IPS DF 19.7 (cell line): ENCODE data around the gene FCHSD2.
"Not testable (repeated sequence)": the region's sequence is repeated elsewhere in the genome, so short reads cannot be mapped to it uniquely, and the experiment has no call there.

Source experiments
- DNase-seq: peaks from one replicate; pipeline ENCODE4 v3.0.0-alpha.2; 2013; ENCODE audit warnings: low read depth, low spot score

FCHSD2 gene

GRCh38 chr11:72842126-72842525 lies 300.0 kb downstream of the FCHSD2 start:
- DNase-seq: no peak

DNA sequence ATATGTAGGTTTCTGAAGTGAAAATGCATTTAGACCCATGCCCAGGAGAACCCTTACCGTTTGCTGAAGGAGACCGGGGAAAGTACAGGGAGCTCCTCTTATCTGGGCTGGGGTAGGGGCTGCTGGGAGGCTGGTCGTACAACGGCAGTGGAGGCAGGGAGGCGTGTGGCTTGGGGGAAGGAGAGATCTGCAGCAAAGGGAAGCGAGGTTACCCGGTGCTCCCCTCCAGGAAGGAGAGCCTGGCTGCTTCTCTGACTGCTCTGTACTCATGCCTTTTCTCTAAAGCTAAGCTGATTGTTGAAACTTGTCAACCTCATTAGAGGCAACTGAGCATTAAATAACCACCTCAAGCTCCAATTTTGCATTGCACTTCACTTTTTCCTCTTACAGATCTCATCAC lies 300.7 kb downstream of the FCHSD2 start:
- DNase-seq: no peak

- DNase-seq: no peak
Observed at GRCh38 chr11:72840780-72841179, 301.3 kb downstream of the FCHSD2 start.

- no peak for DNase-seq
Observed at GRCh38 chr11:72838691-72839305, 303.3 kb downstream of the FCHSD2 start.

GRCh38 chr11:72836111-72836510 lies 306.0 kb downstream of the FCHSD2 start:
- no peak for DNase-seq

DNA sequence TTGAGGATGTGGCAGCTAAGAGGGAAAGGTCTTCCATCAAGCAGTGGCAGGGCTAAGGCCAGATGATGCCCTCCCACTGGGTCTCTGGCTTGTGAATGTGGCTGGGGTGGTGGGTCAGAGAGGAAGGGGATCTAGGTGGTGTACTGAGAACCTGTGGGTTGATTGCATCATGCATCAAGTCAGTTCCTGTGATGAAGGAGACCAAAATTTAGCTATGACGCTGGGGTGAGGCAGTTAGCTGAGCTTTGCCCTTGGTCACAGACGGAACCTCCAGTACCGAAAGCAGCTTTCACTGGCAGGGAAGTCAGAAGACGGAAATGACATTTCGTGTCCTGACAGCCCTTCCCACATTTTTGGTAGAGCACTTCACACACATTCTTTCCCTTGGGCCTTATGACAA lies 307.2 kb downstream of the FCHSD2 start:
- DNase-seq: no peak

- no peak for DNase-seq
Observed at GRCh38 chr11:72833811-72834493, 308.2 kb downstream of the FCHSD2 start.

DNA sequence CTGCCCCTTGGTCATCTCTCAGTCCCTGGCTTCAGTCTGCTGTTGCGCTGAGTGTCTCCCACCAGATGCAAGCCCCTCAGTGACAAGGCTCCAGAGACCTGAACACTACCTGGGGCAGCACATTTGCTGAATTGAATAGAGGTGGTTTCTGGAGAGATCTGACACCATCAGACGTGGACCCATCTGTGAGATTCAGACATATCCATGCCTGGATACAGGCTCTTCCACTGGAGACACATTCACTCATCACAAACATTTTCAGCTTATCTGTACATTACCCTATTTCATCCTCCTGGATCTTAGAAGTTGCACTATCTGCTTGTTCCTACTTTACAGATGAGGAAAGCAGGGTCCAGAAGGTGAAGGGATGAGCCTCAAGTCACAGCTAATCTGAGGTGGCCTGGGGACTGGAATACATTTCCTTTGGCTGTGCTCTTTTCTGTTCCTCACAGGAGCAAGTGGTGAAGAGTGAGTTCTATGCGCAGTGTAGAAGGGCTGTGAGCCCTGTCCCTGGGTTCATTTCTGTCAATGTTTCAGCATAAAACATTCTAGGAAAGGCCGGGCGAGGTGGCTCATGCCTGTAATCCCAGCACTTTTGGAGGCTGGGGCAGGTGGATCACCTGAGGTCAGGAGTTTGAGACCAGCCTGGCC lies 308.9 kb downstream of the FCHSD2 start:
- DNase-seq: no peak

DNA sequence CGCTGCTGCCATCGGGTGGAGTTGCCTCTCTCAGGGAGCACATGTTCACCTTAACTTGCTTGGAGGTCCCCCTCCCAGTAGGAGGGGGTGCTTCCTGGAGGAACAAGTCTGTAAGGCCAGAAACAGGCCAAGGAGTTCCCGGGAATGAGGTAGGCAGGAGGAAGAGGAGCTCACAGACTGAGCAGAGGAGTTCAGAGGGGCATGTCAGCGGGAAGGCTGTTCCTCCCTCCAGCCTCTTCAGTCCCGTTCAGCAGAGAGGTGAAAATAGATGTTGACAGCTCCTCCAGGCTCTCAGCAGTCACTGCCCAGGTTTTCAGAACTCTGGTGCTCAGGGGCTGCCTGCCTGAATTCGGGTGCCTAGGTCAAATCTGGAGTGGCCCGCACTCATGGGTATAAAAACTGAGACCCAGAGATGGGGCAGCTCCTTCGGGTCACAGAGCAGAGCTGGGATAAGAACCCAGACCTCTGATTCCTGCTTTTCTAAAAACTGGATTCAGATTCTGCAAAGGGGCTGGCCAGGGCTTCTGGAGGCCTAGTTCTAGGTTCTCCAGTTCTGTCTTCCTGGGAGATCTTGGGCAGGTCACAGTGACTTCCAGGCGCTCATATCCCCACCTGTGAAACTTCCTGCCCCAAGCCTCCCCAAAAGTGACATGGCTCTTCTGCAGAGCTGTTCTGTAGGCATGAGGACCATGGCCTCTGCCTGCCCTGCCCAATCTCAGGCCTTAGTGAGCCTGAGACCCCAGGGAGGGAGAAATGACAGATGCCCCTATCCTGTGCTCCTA lies 309.6 kb downstream of the FCHSD2 start:
- no peak for DNase-seq

GRCh38 chr11:72831521-72832300 lies 310.4 kb downstream of the FCHSD2 start:
- no peak for DNase-seq

- DNase-seq: no peak
Observed at GRCh38 chr11:72829884-72830533, 312.1 kb downstream of the FCHSD2 start.

DNA sequence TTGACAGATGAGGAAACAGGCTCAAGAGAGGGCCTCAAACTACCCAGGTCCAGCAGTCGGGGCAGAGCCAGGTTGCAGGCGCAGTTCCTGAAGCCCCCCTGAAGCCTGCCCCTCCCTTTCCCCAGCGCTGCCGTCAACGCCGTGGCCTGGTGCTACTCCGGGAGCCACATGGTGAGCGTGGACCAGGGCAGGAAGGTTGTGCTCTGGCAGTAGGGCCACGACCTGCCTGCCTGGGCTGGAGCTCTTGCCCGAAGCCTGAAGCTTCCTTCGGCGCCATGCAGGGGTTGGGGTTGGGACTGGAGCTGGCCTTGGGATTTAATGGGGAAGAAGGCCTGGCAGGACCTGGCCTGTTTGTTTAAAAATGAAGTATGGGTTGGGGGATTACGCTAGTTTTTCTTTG lies 312.9 kb downstream of the FCHSD2 start:
- DNase-seq: no peak

DNA sequence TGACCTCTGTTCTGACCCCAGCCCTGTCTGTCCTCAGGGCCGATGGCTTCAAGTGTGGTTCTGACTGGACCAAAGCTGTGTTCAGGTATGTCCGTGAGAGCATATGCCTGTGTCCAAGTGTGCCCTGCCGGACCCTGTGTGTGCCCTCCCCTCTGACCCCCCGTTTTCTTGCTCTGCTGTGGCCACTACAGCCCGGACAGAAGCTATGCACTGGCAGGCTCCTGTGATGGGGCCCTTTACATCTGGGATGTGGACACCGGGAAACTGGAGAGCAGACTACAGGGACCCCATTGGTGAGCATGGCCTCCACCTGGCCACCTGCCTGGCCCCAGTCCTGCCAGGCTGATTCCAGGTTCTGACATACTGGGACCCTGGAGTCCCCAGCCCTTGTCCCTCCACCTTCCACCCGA lies 313.4 kb downstream of the FCHSD2 start:
- DNase-seq: no peak

DNA sequence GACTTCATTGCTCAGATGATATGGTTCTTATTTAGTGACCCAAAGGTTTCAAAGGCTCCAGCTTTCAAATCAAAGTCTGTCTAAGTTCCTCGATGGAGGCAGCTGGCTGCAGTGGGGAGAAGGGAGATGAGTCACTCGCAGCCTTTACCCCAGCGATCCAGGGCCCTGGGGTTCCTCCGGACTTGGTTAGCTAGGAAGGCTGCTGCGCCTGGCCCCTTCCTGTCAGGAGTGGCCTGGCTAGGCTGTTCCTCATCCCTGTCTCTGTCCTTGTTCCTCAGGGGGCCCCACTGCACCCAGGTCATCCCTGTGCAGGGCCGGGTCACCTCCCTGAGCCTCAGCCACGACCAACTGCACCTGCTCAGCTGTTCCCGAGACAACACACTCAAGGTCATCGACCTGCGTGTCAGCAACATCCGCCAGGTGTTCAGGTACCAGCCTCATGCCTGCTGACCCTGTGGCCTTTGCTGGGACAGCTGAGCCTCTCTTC lies 314.0 kb downstream of the FCHSD2 start:
- no peak for DNase-seq

DNA sequence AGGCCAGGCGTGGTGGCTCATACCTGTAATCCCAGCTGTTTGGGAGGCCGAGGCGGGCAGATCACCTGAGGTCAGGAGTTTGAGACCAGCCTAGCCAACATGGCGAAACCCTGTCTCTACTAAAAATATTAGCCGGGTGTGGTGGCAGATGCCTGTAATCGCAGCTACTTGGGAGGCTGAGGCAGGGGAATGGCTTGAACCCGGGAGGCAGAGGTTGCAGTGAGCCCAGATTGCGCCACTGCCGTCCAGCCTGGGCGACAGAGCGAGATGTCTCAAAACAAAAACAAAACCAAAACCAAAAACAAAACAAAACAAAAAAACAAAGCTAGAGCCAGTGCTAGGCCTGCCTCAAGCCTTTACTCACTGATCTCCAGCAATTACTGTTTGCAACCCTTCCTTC lies 314.5 kb downstream of the FCHSD2 start:
- not testable (repeated sequence) for DNase-seq

GRCh38 chr11:72826942-72827480 lies 315.1 kb downstream of the FCHSD2 start:
- DNase-seq: no peak

DNA sequence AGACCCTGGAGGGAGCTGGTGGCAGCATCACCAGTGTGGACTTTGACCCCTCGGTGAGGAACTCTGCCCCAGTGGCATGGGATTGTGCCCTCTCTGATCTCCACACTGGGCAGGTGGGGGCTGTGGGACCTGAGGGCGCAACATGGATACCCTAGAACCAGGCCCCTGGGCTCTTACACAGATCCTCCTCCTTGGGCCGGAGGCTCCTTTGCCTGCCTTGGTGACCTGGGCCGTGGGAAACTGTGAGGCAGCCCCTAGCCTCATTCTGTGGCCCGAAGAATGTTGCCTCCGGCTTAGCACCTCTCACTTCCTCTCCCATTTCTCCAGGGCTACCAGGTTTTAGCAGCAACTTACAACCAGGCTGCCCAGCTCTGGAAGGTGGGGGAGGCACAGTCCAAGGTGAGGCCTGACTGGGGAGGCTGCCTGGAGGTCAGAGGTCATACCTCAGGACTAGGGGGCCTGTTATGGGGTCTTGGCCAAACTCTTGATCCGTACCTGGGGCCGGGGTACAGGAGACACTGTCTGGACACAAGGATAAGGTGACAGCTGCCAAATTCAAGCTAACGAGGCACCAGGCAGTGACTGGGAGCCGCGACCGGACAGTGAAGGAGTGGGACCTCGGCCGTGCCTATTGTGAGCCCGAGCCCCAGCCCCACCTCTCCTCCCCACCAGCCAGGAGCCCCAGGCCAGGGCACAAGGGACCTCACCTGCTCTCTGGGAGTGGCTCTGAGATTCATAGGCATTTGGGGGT lies 315.8 kb downstream of the FCHSD2 start:
- DNase-seq: no peak

DNA sequence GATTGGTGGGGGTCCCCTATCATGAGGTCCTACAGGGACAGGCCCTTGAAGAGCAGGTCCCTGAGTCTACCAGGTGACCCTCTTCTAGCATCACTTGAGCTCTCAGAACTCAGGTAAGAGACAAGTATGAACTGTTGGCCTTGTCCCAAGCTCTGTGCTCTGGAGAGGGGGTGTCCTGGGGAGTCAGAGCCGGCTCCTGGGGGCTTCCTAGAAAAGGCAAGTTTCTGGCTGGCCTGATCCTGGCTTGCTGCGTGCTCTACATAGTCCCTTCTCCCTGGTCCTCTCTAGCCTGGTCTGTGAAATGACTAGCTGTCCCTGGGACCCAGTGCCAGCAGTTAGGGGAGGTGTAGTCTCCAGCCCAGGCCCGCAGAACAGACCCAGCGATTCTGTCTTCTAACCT lies 316.5 kb downstream of the FCHSD2 start:
- no peak for DNase-seq

DNA sequence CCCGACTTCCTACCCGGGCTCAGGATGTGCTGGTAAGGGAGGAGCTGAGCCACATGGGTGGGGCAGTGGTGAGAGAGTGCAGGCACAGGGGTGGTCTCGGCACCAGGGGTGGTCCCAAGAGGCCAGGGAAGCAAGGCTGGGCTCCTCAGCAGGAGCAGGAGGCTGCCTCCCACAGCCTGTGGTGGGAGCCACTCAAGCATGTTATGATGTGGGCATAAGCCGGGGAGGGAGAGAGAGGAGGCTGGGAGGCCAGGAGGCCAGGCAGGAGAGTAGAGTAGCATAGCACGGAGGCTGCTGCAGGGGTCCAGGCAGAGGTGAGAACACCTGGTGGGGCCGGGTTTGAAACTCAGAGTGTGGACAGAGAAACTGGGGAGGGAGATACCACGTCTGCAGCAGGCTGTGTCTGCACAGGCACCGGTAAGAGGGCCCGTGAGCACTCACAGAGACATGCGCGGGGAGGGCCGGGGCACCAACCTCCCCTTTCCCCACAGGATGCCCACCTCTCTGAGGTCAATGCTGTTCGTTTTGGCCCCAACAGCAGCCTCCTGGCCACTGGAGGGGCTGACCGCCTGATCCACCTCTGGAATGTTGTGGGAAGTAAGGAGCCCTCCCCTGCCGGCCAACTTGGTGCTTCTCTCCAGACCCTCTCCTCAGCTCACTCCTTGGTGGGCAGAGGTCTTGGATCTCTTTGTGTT lies 317.2 kb downstream of the FCHSD2 start:
- no peak for DNase-seq
